Right lobe of liver (tissue), 6 donors: ENCODE data around the gene TRIM56. TPM values are rescaled to one million over a fixed set of nuclear protein-coding genes. Genes with fewer than 3 reads are reported as not detected.
"Not testable (repeated sequence)": the region's sequence is repeated elsewhere in the genome, so short reads cannot be mapped to it uniquely, and the experiment has no call there.

Source experiments
- ATAC-seq, 4 donors: fragments of 200-7000 bp; cut with Tn5 transposase; one replicate each; pipeline ENCODE4 v1.9.1; 2020; ENCODE audit warnings: mild to moderate bottlenecking in 4 of 4, moderate library complexity in 4 of 4
- DNase-seq, 3 donors: peaks; one replicate each; pipeline ENCODE4 v3.0.0-alpha.2; 2020
- H3K27ac ChIP-seq, 3 donors: fragments of 200-600 bp; one replicate each; pipeline ENCODE4 v1.8.0; 2022
- H3K27me3 ChIP-seq, 2 donors: fragments of 200-600 bp; one replicate each; pipeline ENCODE4 v1.8.0; 2022
- H3K36me3 ChIP-seq, 4 donors: fragments of 200-600 bp; sonication (generic) in 1 of 4; one replicate each; pipeline versions ENCODE4 v1.5.1 to v1.8.0; 2017 to 2022; ENCODE audit warnings: control low read depth in 1 of 4
- H3K4me1 ChIP-seq, 4 donors: fragments of 200-600 bp; sonication (generic) in 1 of 4; one replicate each; pipeline versions ENCODE4 v1.5.1 to v1.8.0; 2017 to 2022; ENCODE audit warnings: control low read depth in 1 of 4
- H3K4me3 ChIP-seq, 3 donors: fragments of 200-600 bp; one replicate each; pipeline ENCODE4 v1.8.0; 2022
- H3K9me3 ChIP-seq, 4 donors: fragments of 200-600 bp; sonication (generic) in 1 of 4; one replicate each; pipeline versions ENCODE4 v1.5.1 to v1.8.0; 2017 to 2022; ENCODE audit warnings: control low read depth in 1 of 4
- POLR2A ChIP-seq: fragments of 450-650 bp; IDR thresholded peaks from one replicate; pipeline ENCODE4 v1.6.1; 2017; ENCODE audit warnings: antibody characterized with exemption, mild to moderate bottlenecking
- WGBS: methylation state at CpG from one replicate; pipeline ENCODE4 v1.1.6; 2018; ENCODE audit warnings: low coverage, low lambda C conversion rate; ENCODE audit not compliant: insufficient coverage; ENCODE audit errors: missing lambda C conversion rate; 5-methylcytosine and 5-hydroxymethylcytosine counted together
- intact Hi-C, 2 donors: fragments of 100-400 bp; cut with DNase I; formaldehyde crosslinking; loops; one replicate each; pipeline versions ENCODE4 v1.11.2 to v1.14.1; 2022
- total RNA-seq, 6 experiments: library from RNA; depleted of rRNA in 2 of 6; stranded (reverse); fragments of >200 nt in 2 of 6; fragmentation: NEBNext Ultra II Directional in 3 of 6; extraction: Animal tissue kit (Norgen Biotek cat#: 25700) in 3 of 6; gene quantifications; one replicate each; pipeline versions ENCODE4 v1.1.0 to v1.2.4, GENCODE V29; 2016 to 2023
- TF ChIP-seq, protein P1 (sequence below), 4 donors: fragments of 200-600 bp in 3 of 4; fragments of 450-650 bp in 1 of 4; IDR thresholded peaks; one replicate each; pipeline versions ENCODE4 v1.5.1 to v1.8.0; 2016 to 2022; ENCODE audit warnings: antibody characterized with exemption in 4 of 4, mild to moderate bottlenecking in 2 of 4
- donor health status: DM: no; HTN: yes; CAD: no.
- donor health status: DM: no; HTN: no; CAD: no.
- donor health status: DM: no; HTN: no; CAD: no.
- donor health status: DM: no; HTN: yes; CAD: no.
- donor health status: DM: no; HTN: yes; CAD: no.

TRIM56 gene
- total RNA-seq, 6 experiments from 2014 or later: 9.2 to 19.7 (median 17.6) TPM

GRCh38 chr7:101108961-101109360 lies 23.7 kb downstream of the TRIM56 start:
- TF ChIP-seq, protein P1, sequence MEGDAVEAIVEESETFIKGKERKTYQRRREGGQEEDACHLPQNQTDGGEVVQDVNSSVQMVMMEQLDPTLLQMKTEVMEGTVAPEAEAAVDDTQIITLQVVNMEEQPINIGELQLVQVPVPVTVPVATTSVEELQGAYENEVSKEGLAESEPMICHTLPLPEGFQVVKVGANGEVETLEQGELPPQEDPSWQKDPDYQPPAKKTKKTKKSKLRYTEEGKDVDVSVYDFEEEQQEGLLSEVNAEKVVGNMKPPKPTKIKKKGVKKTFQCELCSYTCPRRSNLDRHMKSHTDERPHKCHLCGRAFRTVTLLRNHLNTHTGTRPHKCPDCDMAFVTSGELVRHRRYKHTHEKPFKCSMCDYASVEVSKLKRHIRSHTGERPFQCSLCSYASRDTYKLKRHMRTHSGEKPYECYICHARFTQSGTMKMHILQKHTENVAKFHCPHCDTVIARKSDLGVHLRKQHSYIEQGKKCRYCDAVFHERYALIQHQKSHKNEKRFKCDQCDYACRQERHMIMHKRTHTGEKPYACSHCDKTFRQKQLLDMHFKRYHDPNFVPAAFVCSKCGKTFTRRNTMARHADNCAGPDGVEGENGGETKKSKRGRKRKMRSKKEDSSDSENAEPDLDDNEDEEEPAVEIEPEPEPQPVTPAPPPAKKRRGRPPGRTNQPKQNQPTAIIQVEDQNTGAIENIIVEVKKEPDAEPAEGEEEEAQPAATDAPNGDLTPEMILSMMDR (IDR thresholded peaks at IDR 0.05): no peak
- no peak for TF ChIP-seq POLR2A
- Histone ChIP-seq H3K27ac (peak overlapping the region in 1 of 3 donors; percentile 18), H3K4me1 (peaks cover 0 to 23% (median 12%) of the 10 kb centered on the region in 4 donors), H3K4me3 (no peak overlapping the region), H3K27me3 (no peaks in the 10 kb centered on the region), H3K36me3 (no peaks in the 10 kb centered on the region), H3K9me3 (no peaks in the 10 kb centered on the region)
- ATAC-seq: no peak
- DNase-seq: no peak
- intact Hi-C loops: no loop called here
- WGBS: no CpG with 5 or more reads among the region's 7 CpGs

- Histone ChIP-seq H3K4me1 (peaks cover 0 to 20% (median 10%) of the 10 kb centered on the region in 4 donors), H3K27me3 (no peaks in the 10 kb centered on the region), H3K9me3 (no peaks in the 10 kb centered on the region), H3K4me3 (no peak overlapping the region), H3K27ac (no peak overlapping the region), H3K36me3 (no peaks in the 10 kb centered on the region)
- TF ChIP-seq POLR2A: no peak
- TF ChIP-seq, protein P1 (IDR thresholded peaks at IDR 0.05): no peak
- intact Hi-C loops: no loop called here
- WGBS: 86% methylated on average over 2 of the region's 6 CpGs
- ATAC-seq (no peak), DNase-seq (no peak)
Observed at GRCh38 chr7:101109368-101109767, 24.1 kb downstream of the TRIM56 start.

- no peaks in the 10 kb centered on the region for H3K9me3 ChIP-seq
- no peak for TF ChIP-seq POLR2A
- TF ChIP-seq, protein P1 (IDR thresholded peaks at IDR 0.05): no peak
- no peaks in the 10 kb centered on the region for H3K27me3 ChIP-seq
- peak overlapping the region in 2 of 3 donors; percentile 51 to 56 for H3K27ac ChIP-seq
- ATAC-seq: no peak
- H3K4me3 ChIP-seq: no peak overlapping the region
- H3K36me3 ChIP-seq: no peaks in the 10 kb centered on the region
- intact Hi-C loops: no loop called here
- no peak for DNase-seq
- 93% methylated on average over 5 of the region's 5 CpGs for WGBS
- H3K4me1 ChIP-seq: peaks cover 0 to 10% (median 4%) of the 10 kb centered on the region in 4 donors
Observed at GRCh38 chr7:101111261-101111660, 26.0 kb downstream of the TRIM56 start.

DNA sequence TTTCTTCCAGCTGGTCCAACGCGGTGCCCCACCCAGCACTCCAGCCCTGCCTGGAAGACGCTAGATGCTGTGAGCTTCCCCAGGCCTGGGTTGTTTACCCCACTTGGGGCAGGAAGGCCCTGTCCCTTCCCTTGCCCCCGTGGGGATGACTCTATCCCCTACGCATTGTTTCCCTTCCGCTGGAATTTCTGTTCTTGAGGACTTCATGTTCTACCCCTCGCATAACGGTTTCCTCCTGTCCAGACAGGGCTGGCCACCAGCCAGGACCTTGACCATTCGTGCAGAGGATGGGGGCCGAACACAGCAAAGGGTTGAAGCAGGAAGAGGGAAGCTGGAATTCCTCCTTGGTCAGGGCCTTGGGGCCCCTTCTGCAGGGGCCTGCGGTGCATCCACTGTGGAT lies 27.0 kb downstream of the TRIM56 start:
- ATAC-seq (peak; percentile 31 to 80 (median 36)), DNase-seq (peak in 2 of 3 donors; percentile 62 to 75)
- no peak overlapping the region for H3K4me3 ChIP-seq
- H3K27me3 ChIP-seq: no peaks in the 10 kb centered on the region
- H3K9me3 ChIP-seq: no peaks in the 10 kb centered on the region
- H3K4me1 ChIP-seq: peaks cover 0 to 10% (median 4%) of the 10 kb centered on the region in 4 donors
- intact Hi-C loops: no loop called here
- 73% methylated on average over 9 of the region's 11 CpGs for WGBS
- TF ChIP-seq, protein P1 (IDR thresholded peaks at IDR 0.05): no peak
- TF ChIP-seq POLR2A: no peak
- H3K27ac ChIP-seq: peak overlapping the region; percentile 40 to 56 (median 51)
- no peaks in the 10 kb centered on the region for H3K36me3 ChIP-seq

DNA sequence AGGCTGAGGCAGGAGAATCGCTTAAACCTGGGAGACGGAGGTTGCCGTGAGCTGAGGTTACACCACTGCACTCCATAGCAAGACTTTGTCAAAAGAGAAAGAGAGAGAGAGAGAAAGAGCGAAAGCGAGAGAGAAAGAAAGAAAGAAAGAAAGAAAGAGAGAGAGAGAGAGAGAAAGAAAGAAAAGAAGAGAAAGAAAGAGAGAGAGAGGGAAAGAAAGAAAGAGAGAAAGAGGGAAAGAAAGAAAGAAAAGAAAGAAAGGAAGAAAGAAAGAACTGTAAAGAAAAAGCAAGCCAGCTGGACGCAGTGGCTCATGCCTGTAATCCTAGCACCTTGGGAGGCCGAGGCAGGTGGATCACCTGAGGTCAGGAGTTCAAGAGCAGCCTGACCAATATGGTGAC lies 27.9 kb downstream of the TRIM56 start:
- ATAC-seq, H3K9me3 ChIP-seq, intact Hi-C loops, H3K27me3 ChIP-seq, H3K4me3 ChIP-seq, H3K36me3 ChIP-seq, H3K27ac ChIP-seq, DNase-seq, H3K4me1 ChIP-seq: not testable (repeated sequence)
- WGBS: 95% methylated on average over 7 of the region's 7 CpGs
